Body of pancreas (tissue), 4 donors: ENCODE data around the gene CYP26C1.

Source experiments
- POLR2A ChIP-seq, 3 donors: fragments of 450-650 bp; IDR thresholded peaks; one replicate each; pipeline ENCODE4 v1.6.1; 2016; ENCODE audit warnings: antibody characterized with exemption in 3 of 3, mild to moderate bottlenecking in 2 of 3
- TF ChIP-seq, protein P1 (sequence below), 7 experiments: fragments of 450-650 bp in 4 of 7; fragments of 200-600 bp in 3 of 7; sonication (generic) in 3 of 7; IDR thresholded peaks; one replicate each; pipeline ENCODE4 v1.5.1; 2016 to 2019; ENCODE audit warnings: antibody characterized with exemption in 7 of 7

DNA sequence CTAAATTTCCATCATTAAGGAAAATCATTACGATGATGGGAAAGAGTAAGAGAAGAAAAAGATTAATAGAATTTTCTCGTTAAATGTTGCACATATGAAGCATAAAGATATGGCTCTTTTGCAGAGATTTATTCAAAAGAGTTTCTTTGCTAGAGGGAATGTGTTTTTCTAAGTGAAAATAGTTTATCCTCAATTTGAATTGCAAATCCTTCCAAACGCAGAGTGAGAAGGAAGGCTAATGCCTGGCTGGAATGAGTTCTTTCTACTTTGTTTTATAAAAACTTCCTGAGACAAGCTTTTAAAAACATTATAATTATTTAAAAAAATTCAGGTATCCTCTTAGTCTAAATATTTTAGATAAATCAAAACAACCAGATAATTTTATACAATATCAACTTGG, 27.2 kb downstream of the CYP26C1 start:
- no peak for TF ChIP-seq POLR2A (IDR thresholded peaks at IDR 0.05)
- TF ChIP-seq, protein P1, sequence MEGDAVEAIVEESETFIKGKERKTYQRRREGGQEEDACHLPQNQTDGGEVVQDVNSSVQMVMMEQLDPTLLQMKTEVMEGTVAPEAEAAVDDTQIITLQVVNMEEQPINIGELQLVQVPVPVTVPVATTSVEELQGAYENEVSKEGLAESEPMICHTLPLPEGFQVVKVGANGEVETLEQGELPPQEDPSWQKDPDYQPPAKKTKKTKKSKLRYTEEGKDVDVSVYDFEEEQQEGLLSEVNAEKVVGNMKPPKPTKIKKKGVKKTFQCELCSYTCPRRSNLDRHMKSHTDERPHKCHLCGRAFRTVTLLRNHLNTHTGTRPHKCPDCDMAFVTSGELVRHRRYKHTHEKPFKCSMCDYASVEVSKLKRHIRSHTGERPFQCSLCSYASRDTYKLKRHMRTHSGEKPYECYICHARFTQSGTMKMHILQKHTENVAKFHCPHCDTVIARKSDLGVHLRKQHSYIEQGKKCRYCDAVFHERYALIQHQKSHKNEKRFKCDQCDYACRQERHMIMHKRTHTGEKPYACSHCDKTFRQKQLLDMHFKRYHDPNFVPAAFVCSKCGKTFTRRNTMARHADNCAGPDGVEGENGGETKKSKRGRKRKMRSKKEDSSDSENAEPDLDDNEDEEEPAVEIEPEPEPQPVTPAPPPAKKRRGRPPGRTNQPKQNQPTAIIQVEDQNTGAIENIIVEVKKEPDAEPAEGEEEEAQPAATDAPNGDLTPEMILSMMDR (IDR thresholded peaks at IDR 0.05): no peak
